Measurements from ENCODE around the gene OPA3. TPM values are rescaled to one million over a fixed set of nuclear protein-coding genes. Genes with fewer than 3 reads are reported as not detected.

OPA3 gene
- total and polyA plus RNA-seq, 10 of the 15 experiments (the other 5 are each of a cell fraction or from before 2014, with no cell fraction given) = 2.2 to 24.3 (median 13.3) TPM

DNA sequence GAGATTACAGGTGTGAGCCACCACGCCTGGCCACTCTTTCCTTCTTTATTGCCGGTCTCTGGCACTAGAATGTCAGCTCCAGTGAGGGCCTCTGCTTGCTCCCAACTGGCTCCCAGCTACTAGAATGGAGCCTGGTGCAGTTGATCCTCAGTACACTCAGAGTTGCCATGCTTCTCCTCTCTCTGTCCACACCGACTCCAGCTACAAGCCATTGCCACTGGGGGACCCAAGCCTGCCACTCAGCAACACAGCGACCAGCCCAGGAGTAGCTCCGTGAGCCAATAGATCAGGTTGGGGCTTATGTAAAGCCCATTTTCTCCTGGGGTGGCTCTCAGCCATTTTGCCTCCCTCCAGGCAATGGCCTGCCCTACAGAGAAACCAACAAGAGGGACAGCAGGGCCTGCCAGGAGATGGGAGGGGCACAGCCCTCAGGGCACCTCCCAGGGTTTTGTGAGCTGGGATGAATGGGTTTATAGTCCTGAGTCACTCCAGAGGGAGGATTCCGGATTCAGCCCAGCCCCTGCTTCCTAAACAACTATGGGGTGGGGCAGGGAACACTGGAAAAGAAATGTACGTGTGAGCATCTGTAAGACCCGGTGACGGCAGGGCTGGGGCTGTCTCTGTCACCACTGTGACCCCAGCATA, 36.5 kb downstream of the OPA3 start:
- H3K27me3 ChIP-seq (replicated peaks in 1 of 2; ENCODE audit: control insufficient read depth in 2 of 2, insufficient read depth in 2 of 2, low read length in 1 of 2) = no peaks in the 10 kb centered on the region
- intact Hi-C loops (cut with micrococcal nuclease; ENCODE audit: unreplicated experiment) = no loop called here
- FAIRE-seq (no peak), ATAC-seq (no peak), DNase-seq (ENCODE audit: low read depth, low spot score) (no peak)
- SMC1A ChIA-PET (ENCODE audit: uncharacterized antibody, unreplicated experiment) = no interaction called here
- POLR2A ChIA-PET = no interaction called here
- CTCF ChIA-PET = interaction anchor here (0.6 to 2.6 kb wide), 3 partner anchors 10 to 123 kb away, joined by 3 to 9 read pairs (median 4); no protein-coding TSS in a partner anchor
- peaks cover 0 to 3% of the 10 kb centered on the region in 2 experiments; a peak in 1 of 4 replicates for H3K36me3 ChIP-seq (ENCODE audit: control insufficient read depth in 2 of 2, insufficient read depth in 2 of 2, low read length in 1 of 2)
- H4K20me1 ChIP-seq (ENCODE audit: control insufficient read depth, insufficient read depth) = no peaks in the 10 kb centered on the region
- no peak overlapping the region for H3K27ac ChIP-seq (ENCODE audit: control insufficient read depth, insufficient read depth)
- H3K79me2 ChIP-seq (ENCODE audit: control insufficient read depth, insufficient read depth, low read length) = no peaks in the 10 kb centered on the region
- H3K4me3 ChIP-seq = no peak overlapping the region
- no peak for TF ChIP-seq E2F4 (IDR thresholded peaks at IDR 0.05; ENCODE audit: low read depth, low read length)
- TF ChIP-seq JUND (IDR thresholded peaks at IDR 0.05; ENCODE audit: low read depth, low read length) = no peak
- no peak for TF ChIP-seq CREM (IDR thresholded peaks at IDR 0.05; ENCODE audit: low read depth)
- no peak for TF ChIP-seq RAD51 (IDR thresholded peaks at IDR 0.05)
- no peak for TF ChIP-seq MYC (IDR thresholded peaks at IDR 0.05; ENCODE audit: insufficient read depth, insufficient read length, insufficient replicate concordance, low read length, severe bottlenecking)
- TF ChIP-seq BCL11A (IDR thresholded peaks at IDR 0.05; ENCODE audit: low read depth, low read length) = no peak
- TF ChIP-seq ELK1 (IDR thresholded peaks at IDR 0.05; ENCODE audit: low read depth, low read length) = no peak
- no peak for TF ChIP-seq TAF1 (IDR thresholded peaks at IDR 0.05; ENCODE audit: borderline replicate concordance, low read depth, low read length)
- TF ChIP-seq BRCA1 (IDR thresholded peaks at IDR 0.05; ENCODE audit: low read depth, low read length) = no peak
- no peak for TF ChIP-seq POU2F2 (IDR thresholded peaks at IDR 0.05; ENCODE audit: borderline replicate concordance, low read depth, low read length)
- TF ChIP-seq, protein P1, sequence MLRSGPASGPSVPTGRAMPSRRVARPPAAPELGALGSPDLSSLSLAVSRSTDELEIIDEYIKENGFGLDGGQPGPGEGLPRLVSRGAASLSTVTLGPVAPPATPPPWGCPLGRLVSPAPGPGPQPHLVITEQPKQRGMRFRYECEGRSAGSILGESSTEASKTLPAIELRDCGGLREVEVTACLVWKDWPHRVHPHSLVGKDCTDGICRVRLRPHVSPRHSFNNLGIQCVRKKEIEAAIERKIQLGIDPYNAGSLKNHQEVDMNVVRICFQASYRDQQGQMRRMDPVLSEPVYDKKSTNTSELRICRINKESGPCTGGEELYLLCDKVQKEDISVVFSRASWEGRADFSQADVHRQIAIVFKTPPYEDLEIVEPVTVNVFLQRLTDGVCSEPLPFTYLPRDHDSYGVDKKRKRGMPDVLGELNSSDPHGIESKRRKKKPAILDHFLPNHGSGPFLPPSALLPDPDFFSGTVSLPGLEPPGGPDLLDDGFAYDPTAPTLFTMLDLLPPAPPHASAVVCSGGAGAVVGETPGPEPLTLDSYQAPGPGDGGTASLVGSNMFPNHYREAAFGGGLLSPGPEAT (IDR thresholded peaks at IDR 0.05; ENCODE audit: low read depth) = no peak
- no peak for TF ChIP-seq PML (IDR thresholded peaks at IDR 0.05; ENCODE audit: low read length)
- TF ChIP-seq BMI1 (IDR thresholded peaks at IDR 0.05; ENCODE audit: borderline replicate concordance) = no peak
- no peak for TF ChIP-seq BCLAF1 (IDR thresholded peaks at IDR 0.05)
- no peak for TF ChIP-seq CREB1 (IDR thresholded peaks at IDR 0.05; ENCODE audit: low read depth)
- H3K9me3 ChIP-seq (replicated peaks; ENCODE audit: control insufficient read depth, insufficient read depth, low read length) = no peaks in the 10 kb centered on the region
- no peak overlapping the region for H3K4me2 ChIP-seq (ENCODE audit: control insufficient read depth, insufficient read depth)
- 96% methylated on average over 9 of the region's 9 CpGs for WGBS (ENCODE audit: insufficient coverage, insufficient replicate concordance, low lambda C conversion rate, missing lambda C conversion rate)
- BruUV-seq (replicated peaks) = no TSS peak
- RAD21 ChIA-PET (ENCODE audit: unreplicated experiment) = no interaction called here
- no peak overlapping the region for H2AFZ ChIP-seq (ENCODE audit: control insufficient read depth, low read depth, low read length)
- H3K4me1 ChIP-seq (ENCODE audit: control insufficient read depth, insufficient read depth, low read length) = peaks cover 18% of the 10 kb centered on the region
- no peak overlapping the region for H3K9ac ChIP-seq (ENCODE audit: control insufficient read depth, insufficient read depth, low read length)
- in situ Hi-C loops (cut with MboI) = no loop called here

All from GM12878 (cell line).